ENCODE measurements around the gene ALB. TPM values are rescaled to one million over a fixed set of nuclear protein-coding genes. Genes with fewer than 3 reads are reported as not detected.

Gene ALB
- total RNA-seq, 4 donors from 2014 or later, result 0.62 TPM; not detected in 3

DNA sequence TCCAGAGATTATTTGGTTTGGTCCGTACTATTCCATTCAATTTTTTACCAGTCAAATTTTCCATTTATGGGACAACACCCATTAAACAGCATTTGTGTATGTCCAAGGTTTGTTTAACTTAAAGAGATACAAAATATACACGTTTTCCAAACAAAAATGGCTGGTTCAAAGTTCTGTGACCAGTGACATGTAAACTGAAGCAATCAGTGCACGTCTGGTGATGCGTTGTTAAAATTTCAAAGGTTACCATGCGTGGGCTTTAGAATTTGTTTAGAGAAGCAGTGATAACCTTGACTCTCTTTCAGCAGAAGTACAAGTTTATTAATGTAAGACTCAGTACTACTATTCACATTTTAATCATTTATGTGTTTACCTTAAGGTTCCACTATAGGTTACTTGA is 25.2 kb upstream of the ALB start:
- H3K27me3 ChIP-seq, result no peaks in the 10 kb centered on the region
- H3K9me3 ChIP-seq, result no peaks in the 10 kb centered on the region
- H3K27ac ChIP-seq, result no peak overlapping the region
- H3K36me3 ChIP-seq, result no peaks in the 10 kb centered on the region
- WGBS, 2 donors, result 60 to 72% methylated on average over 5 of the region's 5 CpGs
- no peaks in the 10 kb centered on the region for H3K4me1 ChIP-seq
- intact Hi-C loops (cut with DNase I), result no loop called here
- H3K4me3 ChIP-seq, result no peak overlapping the region
- no peak for DNase-seq
- TF ChIP-seq POLR2A (IDR thresholded peaks at IDR 0.05), result no peak
- TF ChIP-seq CTCF (IDR thresholded peaks at IDR 0.05), result no peak

DNA sequence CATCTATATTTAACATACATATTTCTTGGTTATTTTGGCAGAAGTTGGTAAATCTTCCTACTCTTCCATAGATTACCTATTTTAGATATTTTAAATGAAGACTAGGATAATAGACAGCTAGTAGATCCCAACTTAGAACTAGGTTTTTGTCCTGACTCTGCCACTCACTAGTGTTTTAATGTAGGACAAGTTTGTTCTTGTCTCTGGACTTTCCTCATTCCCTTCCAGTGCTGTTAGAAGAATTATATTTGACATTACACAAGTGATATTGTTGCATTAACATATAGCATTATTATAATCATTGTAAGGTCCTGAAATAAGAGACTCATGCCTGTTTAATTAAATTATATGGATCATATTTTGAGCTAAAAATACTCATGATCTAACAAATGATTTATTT is 24.1 kb upstream of the ALB start:
- Histone ChIP-seq H3K9me3 (no peaks in the 10 kb centered on the region), H3K36me3 (no peaks in the 10 kb centered on the region), H3K4me3 (no peak overlapping the region), H3K4me1 (no peaks in the 10 kb centered on the region), H3K27ac (no peak overlapping the region), H3K27me3 (no peaks in the 10 kb centered on the region)
- DNase-seq, result no peak
- TF ChIP-seq CTCF (IDR thresholded peaks at IDR 0.05) (no peak), POLR2A (IDR thresholded peaks at IDR 0.05) (no peak)
- intact Hi-C loops (cut with DNase I), result no loop called here

DNA sequence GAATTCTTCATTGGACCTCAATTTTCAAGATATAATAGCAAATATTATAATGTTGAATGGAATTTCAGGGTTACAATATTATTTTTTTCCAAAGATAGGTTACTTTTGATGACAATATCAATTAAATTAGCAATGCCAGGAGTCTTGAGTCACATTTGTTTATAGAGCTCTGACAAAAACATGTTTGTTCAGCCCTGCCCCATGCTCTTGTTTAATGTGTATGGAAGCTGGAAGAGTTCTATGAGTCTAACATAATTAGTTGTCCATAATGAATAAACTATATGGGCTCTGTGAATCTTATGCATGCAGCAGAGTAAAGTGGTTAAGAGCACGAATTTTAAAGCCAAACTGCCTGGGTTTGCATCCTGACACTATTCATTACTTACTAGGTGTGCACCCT is 22.9 kb upstream of the ALB start:
- TF ChIP-seq CTCF (IDR thresholded peaks at IDR 0.05) (no peak), POLR2A (IDR thresholded peaks at IDR 0.05) (no peak)
- Histone ChIP-seq H3K4me1 (no peaks in the 10 kb centered on the region), H3K4me3 (no peak overlapping the region), H3K27ac (no peak overlapping the region), H3K9me3 (no peaks in the 10 kb centered on the region), H3K27me3 (no peaks in the 10 kb centered on the region), H3K36me3 (no peaks in the 10 kb centered on the region)
- DNase-seq, result no peak
- WGBS, 2 donors, result 50 to 67% methylated on average over 1 of the region's 1 CpG
- intact Hi-C loops (cut with DNase I), result no loop called here

DNA sequence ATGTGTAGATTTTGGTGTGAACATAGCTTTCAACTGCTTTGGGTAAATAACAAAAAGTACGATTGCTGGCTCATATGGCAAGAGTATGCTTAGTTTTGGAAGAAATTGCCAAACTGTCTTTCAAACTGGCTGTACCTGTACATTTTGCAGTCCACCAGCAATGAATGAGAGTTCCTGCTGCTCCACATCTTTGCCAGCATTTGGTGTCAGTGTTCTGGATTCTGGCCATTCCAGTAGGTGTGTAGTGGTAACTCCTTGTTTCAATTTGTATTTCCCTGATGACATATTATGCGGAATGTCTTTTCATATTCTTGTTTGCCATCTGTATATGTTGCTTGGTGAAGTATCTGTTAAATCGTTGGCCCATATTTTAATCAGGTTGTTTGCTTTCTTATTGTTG is 20.6 kb upstream of the ALB start:
- WGBS, 2 donors, result 40 to 68% methylated on average over 3 of the region's 3 CpGs
- no peaks in the 10 kb centered on the region for H3K36me3 ChIP-seq
- DNase-seq, result no peak
- no peak overlapping the region for H3K4me3 ChIP-seq
- intact Hi-C loops (cut with DNase I), result no loop called here
- H3K27ac ChIP-seq, result no peak overlapping the region
- no peaks in the 10 kb centered on the region for H3K27me3 ChIP-seq
- no peaks in the 10 kb centered on the region for H3K4me1 ChIP-seq
- H3K9me3 ChIP-seq, result no peaks in the 10 kb centered on the region
- TF ChIP-seq POLR2A (IDR thresholded peaks at IDR 0.05) (no peak), CTCF (IDR thresholded peaks at IDR 0.05) (no peak)

- intact Hi-C loops (cut with DNase I), result no loop called here
- no peak for DNase-seq
- Histone ChIP-seq H3K9me3 (no peaks in the 10 kb centered on the region), H3K4me3 (no peak overlapping the region), H3K27me3 (no peaks in the 10 kb centered on the region), H3K36me3 (no peaks in the 10 kb centered on the region), H3K4me1 (no peaks in the 10 kb centered on the region), H3K27ac (no peak overlapping the region)
- no peak for TF ChIP-seq POLR2A (IDR thresholded peaks at IDR 0.05)
- TF ChIP-seq CTCF (IDR thresholded peaks at IDR 0.05), result no peak
These were observed 16.5 kb upstream of the ALB start for GRCh38 chr4:73387552-73387951.

Measured in esophagus squamous epithelium (tissue), 5 donors.